Epithelial cell of esophagus (primary cell): ENCODE data around the gene UST.
"Not testable (repeated sequence)": the region's sequence is repeated elsewhere in the genome, so short reads cannot be mapped to it uniquely, and the experiment has no call there.

Experiments
- DNase-seq: peaks from one replicate; pipeline ENCODE4 v3.0.0; 2010; ENCODE audit warnings: low read depth
- H3K4me3 ChIP-seq: 2 replicates; pipeline ENCODE4 v1.5.1; 2011; ENCODE audit warnings: mild to moderate bottlenecking, low read length, control low read depth
- CTCF ChIP-seq: IDR thresholded peaks from 2 replicates; pipeline ENCODE4 v1.5.1; 2011; ENCODE audit warnings: low read depth, mild to moderate bottlenecking, low read length, control low read depth, inconsistent platforms; ENCODE audit not compliant: insufficient read depth; ENCODE audit errors: missing control alignments

The UST gene

GRCh38 chr6:148775161-148775560, 28.3 kb downstream of the UST start:
- TF ChIP-seq CTCF = no peak
- no peak overlapping the region for H3K4me3 ChIP-seq
- DNase-seq = no peak

DNA sequence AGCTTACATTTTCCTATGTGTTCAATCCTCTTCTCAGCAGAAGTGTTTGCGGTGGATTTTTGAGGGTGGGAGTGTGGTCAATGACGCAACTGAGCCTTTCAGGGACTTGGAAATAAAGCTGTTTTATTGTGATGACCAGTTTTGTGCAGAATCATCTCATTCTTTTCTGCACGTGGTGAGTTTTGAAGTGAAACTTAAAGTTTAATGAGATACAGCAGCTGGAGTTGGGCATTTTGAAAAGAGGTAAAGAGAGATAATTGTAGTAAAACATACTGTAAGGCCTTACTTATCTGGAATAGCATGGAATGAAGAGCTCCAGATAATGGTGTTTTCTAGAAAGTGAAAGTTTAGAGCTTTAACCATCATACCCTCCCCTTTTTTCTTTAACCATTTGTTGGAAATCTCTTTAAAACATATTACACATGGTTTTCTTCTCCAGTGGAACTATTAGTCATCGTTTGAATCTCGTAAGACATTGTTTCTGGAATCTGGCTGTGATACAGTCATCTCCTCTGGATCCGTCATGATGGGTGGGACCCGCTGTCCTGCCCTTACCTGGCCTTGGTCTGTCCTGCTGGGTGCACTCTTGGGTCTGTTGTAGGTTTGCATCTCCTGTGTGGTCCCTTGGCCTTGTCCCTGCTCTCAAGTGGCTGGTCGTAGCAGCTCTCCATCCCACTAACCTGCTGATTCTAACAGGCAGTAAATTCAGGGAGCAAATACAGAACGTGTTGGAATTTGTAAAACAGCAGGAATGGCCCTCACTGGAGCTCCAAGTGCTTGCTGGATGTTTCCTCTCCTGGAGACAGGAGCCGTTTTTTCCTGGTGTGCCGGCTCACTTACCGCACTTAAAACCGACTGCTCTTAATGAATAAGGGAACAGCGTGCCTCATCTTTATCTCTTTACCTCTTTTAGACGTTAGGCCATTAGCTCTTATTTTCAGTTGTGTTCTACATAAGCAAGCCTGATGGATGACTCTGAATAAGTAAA, 29.8 kb downstream of the UST start:
- H3K4me3 ChIP-seq = no peak overlapping the region
- TF ChIP-seq CTCF = no peak
- DNase-seq = peak; percentile 90

- no peak overlapping the region for H3K4me3 ChIP-seq
- DNase-seq = no peak
- TF ChIP-seq CTCF = no peak
Measured at GRCh38 chr6:148779142-148779562, 32.3 kb downstream of the UST start.

- DNase-seq, H3K4me3 ChIP-seq: not testable (repeated sequence)
Measured at GRCh38 chr6:148780423-148780822, 33.6 kb downstream of the UST start.

GRCh38 chr6:148780918-148781436, 34.1 kb downstream of the UST start:
- no peak overlapping the region for H3K4me3 ChIP-seq
- no peak for DNase-seq
- TF ChIP-seq CTCF = no peak

DNA sequence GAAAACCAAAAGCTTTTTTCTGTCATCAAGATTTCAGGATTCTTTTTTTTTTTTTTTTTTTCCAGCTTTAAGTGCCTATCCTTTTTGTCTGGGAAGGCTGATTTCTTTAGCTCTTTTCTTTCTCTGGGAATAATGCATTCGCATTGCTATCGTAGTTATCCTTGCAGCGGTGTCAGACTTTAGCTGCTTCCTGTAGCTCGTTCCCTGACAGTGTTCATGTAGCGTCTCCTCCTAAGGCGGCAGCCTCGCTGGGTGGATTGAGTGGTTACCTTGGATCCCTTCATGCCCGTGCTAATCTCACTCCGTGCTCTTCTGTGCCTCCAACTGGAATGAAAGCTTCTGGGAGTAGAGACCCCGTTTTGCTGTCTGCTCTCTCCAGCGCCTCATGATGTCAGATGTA, 43.1 kb downstream of the UST start:
- no peak for TF ChIP-seq CTCF
- DNase-seq = no peak

GRCh38 chr6:148790404-148790803, 43.6 kb downstream of the UST start:
- DNase-seq = no peak
- TF ChIP-seq CTCF = no peak

More for the DNA sequence above, 43.1 kb downstream of the UST start:
- H3K4me3 ChIP-seq = no peak overlapping the region

More at GRCh38 chr6:148790404-148790803, 43.6 kb downstream of the UST start:
- H3K4me3 ChIP-seq = no peak overlapping the region
